ENCODE results near the gene GLRB.
"Not testable (repeated sequence)": the region's sequence is repeated elsewhere in the genome, so short reads cannot be mapped to it uniquely, and the experiment has no call there.

GLRB gene

DNA sequence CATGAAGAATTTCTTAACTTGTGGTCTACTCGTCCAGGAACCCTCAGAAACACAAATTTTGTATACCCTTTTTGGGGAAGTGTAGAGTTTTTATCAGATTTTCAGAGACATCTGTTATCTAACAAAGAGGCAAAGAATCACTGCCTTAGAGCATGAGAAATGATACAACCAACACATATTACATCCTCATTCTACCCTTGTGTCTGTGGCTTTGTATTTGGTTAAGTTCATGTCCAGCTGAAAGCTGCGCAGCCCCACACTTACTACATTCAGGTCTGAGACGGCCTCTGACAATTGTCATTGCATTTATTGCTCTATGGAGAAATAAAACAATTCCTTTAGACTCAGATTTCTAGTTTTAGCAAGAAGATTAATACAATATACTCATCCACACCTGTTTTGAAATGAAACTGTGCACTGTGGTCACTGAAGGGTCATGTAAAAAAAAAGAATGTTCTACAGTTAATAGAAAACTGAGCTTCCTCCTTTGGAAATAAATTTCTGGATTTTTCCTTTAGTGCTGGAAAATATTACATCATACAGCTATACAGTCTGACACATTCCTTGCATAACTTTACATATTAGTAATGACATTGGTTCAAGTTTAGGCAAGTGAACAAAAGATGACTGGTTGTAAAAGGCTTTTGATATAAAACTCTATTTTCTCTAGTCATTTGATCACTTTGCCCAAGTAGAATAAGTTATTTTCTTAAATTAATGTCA is 39.8 kb downstream of the GLRB start:
- intact Hi-C loops (cut with DNase I), result no loop called here
- no peak for DNase-seq

DNA sequence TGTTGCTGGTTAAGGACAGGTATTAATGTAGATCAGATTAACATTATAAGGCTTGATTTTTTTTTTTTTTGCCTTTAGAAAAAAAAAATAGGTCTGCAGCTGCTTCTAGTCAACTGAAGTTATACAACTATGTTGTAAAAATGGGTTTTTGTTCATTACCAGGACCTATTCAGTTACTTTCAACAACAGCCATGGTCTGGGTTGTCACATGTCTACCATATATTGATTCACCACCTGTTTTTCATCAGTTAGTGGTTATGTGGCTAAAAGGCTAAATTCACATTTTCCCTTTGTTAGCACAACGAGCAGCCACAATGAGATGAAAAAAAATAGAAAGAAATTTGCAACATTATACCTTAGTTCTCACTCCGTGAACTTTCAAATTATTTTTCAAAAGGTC is 45.5 kb downstream of the GLRB start:
- intact Hi-C loops (cut with DNase I), result no loop called here
- no peak for DNase-seq

DNA sequence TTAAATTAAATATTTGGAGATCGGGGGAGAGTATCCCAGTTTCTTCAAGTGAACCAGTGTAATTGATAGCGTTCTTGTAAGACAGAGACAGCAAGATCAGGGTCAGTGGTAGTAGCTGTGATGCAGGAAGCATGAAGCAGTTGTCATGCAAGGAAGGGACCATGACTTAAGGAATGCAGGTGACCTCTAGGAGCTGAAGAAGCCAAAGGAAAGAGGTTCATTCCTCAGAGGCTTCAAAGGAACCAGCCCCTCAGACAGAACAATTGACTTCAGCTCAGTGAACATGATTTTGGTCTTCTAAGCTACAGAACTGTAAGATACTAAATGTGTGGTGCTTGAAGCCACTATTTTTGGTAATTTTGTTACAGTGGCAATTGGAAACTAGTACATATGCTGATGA is 51.6 kb downstream of the GLRB start:
- intact Hi-C loops (cut with DNase I), result no loop called here
- no peak for DNase-seq

DNA sequence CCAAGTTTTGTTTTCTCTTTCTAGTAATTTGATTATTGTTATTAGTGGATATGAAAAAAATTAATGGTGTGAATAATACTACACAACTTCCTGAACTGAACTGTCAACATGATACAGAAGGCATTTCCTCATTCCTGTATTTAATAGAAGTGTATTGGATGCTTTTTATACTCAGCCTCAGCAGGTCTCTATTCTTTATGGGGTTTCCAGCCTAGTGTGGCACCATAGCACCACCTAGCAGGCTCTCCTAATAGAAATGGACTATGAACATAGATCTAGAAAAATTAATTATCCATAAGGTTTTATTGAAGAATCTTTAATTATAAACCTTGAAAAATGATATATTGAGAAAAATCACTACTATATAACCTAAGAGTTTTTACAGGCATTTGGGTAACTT is 52.4 kb downstream of the GLRB start:
- intact Hi-C loops (cut with DNase I), result no loop called here
- peak in 22 of 42 donors; percentile 3 to 46 (median 18) for DNase-seq

DNA sequence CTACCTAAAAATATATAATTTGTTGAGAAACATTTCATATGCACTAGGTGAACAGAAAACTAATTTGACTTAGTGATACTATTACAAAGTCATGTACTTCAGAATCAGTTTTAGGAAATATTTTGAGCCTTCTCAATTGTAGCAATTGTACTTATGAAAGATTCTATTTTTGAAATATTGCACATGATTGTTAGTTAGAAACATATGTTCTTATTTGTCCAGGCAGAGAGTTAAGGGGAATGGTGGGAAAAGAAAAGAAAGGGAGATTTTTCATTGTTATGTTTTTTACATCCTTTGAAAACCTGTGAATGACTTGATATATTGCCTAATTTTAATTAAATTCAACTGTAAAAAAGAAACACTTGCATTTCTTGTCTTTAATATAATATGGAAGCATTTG is 66.0 kb downstream of the GLRB start:
- intact Hi-C loops (cut with DNase I), result no loop called here

DNA sequence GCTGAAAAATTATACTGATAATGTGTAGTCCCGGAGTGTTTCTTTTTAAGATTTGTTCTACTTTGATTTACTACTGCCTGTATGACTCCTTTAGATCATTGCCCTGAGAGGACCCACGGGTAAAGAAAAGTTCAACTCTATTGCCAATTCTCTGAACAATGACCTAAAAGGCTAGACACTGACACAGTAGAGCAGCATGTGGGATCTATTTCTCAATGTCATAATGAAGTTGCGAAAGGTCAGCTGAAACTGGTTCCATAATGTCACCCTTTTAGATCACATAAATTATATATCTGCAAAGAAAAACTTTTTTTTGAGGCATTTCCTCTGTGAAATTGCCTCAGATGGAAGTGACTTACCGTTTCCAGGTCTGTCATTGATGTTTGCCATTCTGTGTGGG is 67.4 kb downstream of the GLRB start:
- intact Hi-C loops (cut with DNase I), result no loop called here
- no peak for DNase-seq

More for the DNA sequence above, 66.0 kb downstream of the GLRB start:
- no peak for DNase-seq

DNA sequence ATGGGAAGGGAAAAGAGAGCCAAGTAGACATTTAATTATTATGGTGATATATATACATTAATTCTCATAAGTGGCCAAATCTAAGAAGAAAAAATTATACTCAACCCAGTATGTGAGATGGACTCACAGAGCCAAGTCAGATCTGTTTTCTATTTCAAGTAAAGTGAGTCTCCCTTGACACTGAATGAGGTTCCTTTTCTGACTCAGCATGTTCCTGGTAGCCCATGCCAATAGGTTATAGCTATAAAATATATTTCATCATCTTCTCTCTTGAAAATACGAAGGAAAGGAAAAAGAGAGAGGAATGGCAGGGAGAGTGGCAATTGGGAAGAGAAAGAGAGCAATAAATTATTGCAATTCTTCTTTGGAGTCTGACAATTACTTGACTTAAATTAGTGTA is 75.8 kb downstream of the GLRB start:
- intact Hi-C loops (cut with DNase I), result no loop called here
- DNase-seq, result no peak

DNA sequence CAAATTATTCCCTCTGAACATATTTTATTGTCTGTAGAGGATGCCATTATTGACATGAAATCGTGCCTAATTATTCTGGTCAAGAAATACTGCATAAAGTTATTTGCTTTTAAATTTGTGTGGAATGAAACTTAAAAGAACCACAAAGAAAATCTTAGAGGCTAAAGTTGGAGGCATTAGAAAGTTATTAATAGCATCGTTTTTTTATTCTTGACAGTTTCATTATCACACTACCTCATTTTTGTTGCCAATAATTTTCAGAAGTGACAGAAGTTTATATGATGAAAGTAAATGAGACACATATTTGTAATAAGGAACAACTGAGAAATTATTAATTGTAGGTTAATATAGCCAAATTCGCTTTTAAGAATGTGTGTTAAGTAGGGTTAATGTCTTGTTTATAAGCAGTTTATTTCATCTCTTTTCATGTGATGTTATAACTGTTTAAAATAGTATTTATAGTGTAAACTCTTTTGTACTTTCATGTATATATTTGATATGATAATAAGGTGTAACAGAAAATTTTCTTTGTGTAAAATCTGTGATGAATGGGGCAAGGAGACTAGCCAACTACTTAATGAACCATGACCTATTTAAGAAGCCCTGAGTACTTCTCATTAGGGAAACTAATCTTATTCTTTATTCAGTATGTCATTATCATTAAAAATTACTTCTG is 90.1 kb downstream of the GLRB start:
- DNase-seq, result no peak
- intact Hi-C loops (cut with DNase I), result no loop called here

DNA sequence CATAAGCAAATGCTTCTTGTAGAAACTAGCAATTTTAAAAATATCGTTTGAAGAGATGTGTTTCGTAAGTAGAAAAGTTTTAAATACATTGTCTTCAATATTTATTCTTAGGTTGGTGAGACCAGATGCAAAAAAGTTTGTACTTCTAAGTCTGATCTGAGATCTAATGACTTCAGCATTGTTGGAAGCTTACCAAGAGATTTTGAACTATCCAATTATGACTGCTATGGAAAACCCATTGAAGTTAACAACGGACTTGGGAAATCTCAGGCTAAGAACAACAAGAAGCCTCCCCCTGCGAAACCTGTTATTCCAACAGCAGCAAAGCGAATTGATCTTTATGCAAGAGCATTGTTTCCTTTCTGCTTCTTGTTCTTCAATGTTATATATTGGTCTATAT is 94.4 kb downstream of the GLRB start:
- no peak for DNase-seq

DNA sequence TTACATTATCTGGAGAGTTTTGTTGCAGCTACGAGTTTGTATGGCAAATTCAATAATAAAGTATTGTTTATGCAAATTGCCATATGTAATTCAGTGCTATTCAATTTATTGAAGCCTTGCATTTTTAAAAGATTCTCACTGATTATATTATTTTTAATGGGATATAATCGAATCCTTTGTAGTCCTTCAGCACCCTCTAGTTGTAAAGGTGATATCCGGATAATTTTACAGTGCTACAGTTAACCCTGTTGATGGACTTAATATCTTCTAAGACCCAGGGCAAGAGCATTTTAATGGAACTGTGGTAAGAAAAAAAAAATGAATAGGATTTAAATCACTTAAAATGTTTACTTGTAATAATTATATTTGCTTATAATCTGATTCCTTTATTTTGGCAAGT is 96.1 kb downstream of the GLRB start:
- intact Hi-C loops (cut with DNase I), result no loop called here
- no peak for DNase-seq

More for the DNA sequence above, 94.4 kb downstream of the GLRB start:
- intact Hi-C loops (cut with DNase I), result no loop called here

DNA sequence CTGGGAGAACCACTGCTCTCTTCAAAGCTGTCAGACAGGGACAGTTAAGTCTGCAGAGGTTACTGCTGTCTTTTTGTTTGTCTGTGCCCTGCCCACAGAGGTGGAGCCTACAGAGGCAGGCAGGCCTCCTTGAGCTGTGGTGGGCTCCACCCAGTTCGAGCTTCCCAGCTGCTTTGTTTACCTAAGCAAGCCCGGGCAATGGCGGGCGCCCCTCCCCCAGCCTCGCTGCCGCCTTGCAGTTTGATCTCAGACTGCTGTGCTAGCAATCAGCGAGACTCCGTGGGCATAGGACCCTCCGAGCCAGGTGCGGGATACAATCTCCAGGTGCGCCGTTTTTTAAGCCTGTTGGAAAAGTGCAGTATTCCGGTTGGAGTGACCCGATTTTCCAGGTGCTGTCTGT is 104.3 kb downstream of the GLRB start:
- DNase-seq; intact Hi-C loops (cut with DNase I): not testable (repeated sequence)

DNA sequence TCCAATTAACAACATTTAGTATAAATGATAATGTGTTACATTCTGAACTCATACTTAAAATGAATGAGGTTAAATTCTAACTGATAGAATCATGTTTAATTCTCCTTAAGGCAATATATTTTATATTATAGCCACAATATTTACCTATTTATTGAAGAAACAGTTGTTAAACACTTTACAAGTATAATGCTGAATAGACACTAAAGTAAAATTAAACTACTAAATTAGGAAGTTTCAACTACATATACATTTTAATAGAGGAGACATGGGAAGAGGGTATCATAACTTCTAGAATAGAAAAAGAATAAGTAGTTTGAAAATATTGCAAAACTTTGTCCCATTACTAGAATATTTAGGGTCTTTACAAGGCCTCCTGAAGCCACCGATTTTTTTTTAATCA is 108.3 kb downstream of the GLRB start:
- intact Hi-C loops (cut with DNase I), result no loop called here
- DNase-seq, result no peak

DNA sequence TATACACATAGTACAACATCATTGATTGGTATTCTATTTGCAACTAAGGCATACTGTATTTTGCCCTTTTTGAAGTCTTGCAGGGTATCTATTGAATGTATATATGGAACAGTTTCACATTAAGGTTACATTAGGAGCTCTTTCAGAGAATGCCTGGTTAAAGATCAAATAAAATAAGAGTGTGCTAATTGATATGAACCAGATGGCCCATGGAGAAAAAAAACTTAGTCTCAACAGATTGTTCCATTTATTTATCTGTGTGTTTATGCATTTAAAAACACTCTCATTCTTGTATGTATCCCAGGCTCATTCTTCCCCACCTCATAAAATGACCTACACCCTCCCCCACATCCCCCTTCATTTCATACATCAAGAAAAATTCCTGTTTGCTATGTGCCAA is 109.4 kb downstream of the GLRB start:
- intact Hi-C loops (cut with DNase I), result no loop called here
- DNase-seq, result no peak

DNA sequence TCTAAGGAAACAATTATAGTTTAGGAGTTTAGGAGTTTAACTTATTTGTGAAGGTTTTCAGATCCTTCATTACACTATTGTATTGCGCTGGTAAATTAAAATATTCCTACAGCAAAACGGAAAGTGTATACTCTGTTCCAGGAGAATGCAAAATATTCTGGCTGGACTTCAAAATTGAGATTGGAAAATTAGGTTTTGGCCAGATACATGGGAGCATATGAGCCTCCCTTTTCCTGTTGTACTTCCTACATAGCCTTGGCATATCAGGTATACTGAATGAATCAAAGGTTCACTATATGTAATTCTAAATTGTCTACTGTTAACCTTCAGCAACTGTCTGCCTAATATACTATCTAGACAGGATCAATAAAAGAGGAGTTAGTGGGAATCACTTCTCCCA is 119.4 kb downstream of the GLRB start:
- intact Hi-C loops (cut with DNase I), result no loop called here
- DNase-seq, result no peak

DNA sequence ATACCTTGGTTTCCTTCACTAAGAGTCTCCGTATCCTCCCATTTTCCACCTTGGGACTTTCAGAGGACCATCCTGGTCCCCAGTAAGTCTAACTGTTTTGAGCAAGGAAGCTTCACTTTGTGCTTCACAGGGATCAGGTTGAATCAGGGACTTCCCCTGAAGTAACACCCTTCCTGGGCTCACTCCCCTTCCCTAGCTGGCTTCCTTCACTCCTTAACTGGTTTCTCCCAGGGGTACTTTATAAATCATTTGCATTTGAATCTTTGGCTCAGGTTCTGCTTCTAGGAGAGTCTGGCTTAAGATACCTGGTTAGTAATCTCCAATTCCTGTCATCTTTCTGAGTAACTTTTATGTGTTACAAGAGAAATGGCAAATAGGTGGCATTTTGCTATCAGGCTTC is 120.1 kb downstream of the GLRB start:
- intact Hi-C loops (cut with DNase I), result no loop called here
- no peak for DNase-seq

DNA sequence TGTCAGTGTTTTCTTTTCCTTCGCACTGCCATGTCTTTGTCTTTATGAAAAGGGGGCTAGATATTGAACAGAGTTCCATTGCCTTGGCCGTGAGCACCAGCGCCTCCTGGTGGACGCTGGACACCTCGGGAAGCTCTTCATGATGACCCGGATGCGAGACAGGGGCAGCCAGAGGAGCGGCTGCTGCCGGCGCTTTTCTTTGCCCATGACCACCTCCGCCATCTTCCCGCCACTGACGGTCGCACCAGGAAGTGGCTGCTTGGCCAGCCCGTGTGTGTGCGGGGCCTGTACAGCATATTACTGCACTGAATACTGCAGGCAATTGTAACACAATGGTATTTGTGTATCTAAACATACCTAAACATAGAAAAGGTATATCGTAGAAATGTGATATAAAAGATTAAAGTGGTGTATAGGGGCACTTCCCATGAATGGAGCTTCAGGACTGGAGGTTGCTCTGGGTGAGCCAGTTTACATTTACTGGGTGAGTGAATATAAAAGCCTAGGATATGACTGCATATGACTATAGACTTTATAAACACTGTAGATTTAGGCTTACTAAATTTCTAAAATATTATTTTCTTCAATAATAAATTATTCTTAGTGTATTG is 128.8 kb downstream of the GLRB start:
- intact Hi-C loops (cut with DNase I), result no loop called here
- DNase-seq, result peak in 11 of 42 donors; percentile 8 to 53 (median 17)

DNA sequence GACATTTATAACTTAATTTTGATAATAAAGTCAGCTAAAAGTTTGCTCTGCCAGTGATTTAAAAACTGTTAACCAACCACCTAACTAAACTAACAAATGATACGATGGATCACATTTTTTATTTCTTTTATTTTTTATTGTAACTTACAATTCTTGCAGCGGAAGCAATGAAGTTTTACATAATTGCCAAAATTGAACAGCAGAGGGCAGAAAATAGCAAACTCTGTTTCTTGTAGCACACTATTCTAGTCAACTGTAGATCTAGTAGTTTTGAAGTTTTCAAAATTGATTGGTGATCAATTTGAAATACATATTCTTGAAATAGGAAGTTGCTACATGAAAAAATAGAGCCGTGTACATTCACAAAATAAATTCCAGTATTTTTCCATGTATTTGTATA is 141.8 kb downstream of the GLRB start:
- intact Hi-C loops (cut with DNase I), result no loop called here

DNA sequence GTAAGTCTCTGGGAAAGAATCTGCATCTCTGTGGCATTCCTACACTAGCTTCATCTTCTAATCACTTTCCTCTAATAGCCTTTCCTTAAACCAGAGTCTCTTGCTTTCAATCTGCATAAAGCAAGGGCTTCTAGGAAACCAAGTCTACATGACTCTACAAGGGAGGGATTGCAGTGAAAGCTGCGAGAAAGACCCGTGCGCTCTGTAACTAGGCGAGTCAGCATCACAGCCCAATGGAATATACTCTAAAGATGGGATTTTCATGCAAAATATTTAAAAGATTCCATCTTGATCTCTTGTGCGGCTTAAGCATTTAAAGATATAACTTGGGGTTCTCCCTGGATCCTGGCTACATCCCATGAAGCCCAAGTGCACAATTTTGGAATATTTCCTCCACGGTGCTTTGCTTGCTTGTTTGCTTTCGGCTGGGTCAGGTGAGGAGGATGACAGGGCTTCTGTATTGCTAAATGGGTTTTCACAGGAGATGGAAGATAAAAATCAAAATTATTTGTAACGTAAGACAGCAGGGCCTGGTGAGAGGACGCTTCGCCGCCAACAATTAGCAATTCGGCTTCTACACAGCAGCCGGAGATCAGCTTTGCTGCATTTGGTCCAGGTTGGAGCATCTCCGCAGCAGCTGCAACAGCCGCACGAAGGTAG is 143.9 kb downstream of the GLRB start:
- peak in 3 of 42 donors; percentile 16 to 29 (median 16) for DNase-seq
- intact Hi-C loops (cut with DNase I), result loop anchor here (2.0 to 10.0 kb wide), 3 partner anchors 75 to 759 kb away; no protein-coding TSS in a partner anchor

More for the DNA sequence above, 141.8 kb downstream of the GLRB start:
- peak in 1 of 42 donors; percentile 56 for DNase-seq

DNA sequence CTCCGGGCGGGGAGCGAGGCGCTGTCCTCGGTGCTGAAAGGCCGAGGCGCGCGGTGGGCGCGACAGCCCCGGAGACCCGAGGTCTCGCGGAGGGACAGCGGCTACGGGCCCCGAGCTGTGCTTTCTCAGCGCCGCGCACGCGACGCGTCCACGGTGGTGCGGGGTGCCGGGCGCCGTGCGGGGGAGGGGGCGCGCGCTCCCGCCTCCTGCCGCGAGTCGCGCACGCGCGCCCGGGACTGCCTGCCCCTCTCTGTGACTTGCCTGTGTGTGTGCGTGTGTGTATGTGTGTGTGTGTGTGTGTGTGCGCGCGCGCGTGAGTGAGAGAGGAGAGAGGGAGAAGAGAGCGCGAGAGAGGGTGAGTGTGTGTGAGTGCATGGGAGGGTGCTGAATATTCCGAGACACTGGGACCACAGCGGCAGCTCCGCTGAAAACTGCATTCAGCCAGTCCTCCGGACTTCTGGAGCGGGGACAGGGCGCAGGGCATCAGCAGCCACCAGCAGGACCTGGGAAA is 144.5 kb downstream of the GLRB start, which contains the start of gene GRIA2:
TSS of gene GRIA2 (plus strand) at position 358 of the 511 bp plus-strand sequence. CDS start 315 bp downstream, outside the sequence.
- DNase-seq, result peak; percentile 65 to 93 (median 84)
- intact Hi-C loops (cut with DNase I), result loop anchor here (2.0 to 10.0 kb wide), 3 partner anchors 74 to 758 kb away; no protein-coding TSS in a partner anchor

All from head of caudate nucleus (tissue), 42 donors.